GM23338 (cell line): ENCODE data around the gene NEU4. TPM values are rescaled to one million over a fixed set of nuclear protein-coding genes. Genes with fewer than 3 reads are reported as not detected.

Experiments
- CREB1 ChIP-seq: fragments of 250-450 bp; sonication (Bioruptor Pico); IDR thresholded peaks from 2 replicates; pipeline ENCODE4 v1.5.0; 2020; ENCODE audit warnings: low read depth, mild to moderate bottlenecking, moderate library complexity
- EZH2 ChIP-seq: fragments of 200-600 bp; sonication (generic); IDR thresholded peaks from one replicate; pipeline ENCODE4 v1.8.0; 2017; ENCODE audit warnings: antibody characterized with exemption, mild to moderate bottlenecking, low read depth; ENCODE audit not compliant: unreplicated experiment
- EZH2phosphoT487 ChIP-seq: fragments of 200-600 bp; sonication (generic); IDR thresholded peaks from one replicate; pipeline ENCODE4 v1.8.1; 2018; ENCODE audit warnings: antibody characterized with exemption; ENCODE audit not compliant: unreplicated experiment
- JUNB ChIP-seq: IDR thresholded peaks from one replicate; pipeline ENCODE4 v1.6.1; 2016; ENCODE audit warnings: antibody characterized with exemption; ENCODE audit not compliant: unreplicated experiment
- NANOG ChIP-seq: IDR thresholded peaks from 2 replicates; pipeline ENCODE4 v1.6.1; 2016; ENCODE audit warnings: antibody characterized with exemption, borderline replicate concordance
- STAT1 ChIP-seq: IDR thresholded peaks from one replicate; pipeline ENCODE4 v1.6.1; 2016; ENCODE audit warnings: antibody characterized with exemption; ENCODE audit not compliant: unreplicated experiment
- ZNF114 ChIP-seq: fragments of 250-450 bp; sonication (Bioruptor Pico); IDR thresholded peaks from 2 replicates; pipeline ENCODE4 v1.5.0; 2020; ENCODE audit warnings: mild to moderate bottlenecking, moderate library complexity
- ZNF331 ChIP-seq: fragments of 250-450 bp; sonication (Bioruptor Pico); IDR thresholded peaks from 2 replicates; pipeline ENCODE4 v1.5.0; 2020; ENCODE audit warnings: low read depth, mild to moderate bottlenecking, moderate library complexity
- polyA plus RNA-seq: library from polyadenylated mRNA; unstranded; fragments of >200 nt; fragmentation: Nextera tagmentation; extraction: Ambion mirVana; gene quantifications from 2 replicates; pipeline ENCODE4 v1.2.1, GENCODE V29; 2016
- total RNA-seq: library from RNA; depleted of rRNA; stranded (reverse); fragments of >200 nt; shearing (Covaris generic); gene quantifications from 2 replicates; pipeline ENCODE4 v1.2.3, GENCODE V29; 2014
- TF ChIP-seq, protein P1 (sequence below): fragments of 250-450 bp; sonication (Bioruptor Pico); IDR thresholded peaks from 2 replicates; pipeline ENCODE4 v1.5.0; 2020; ENCODE audit warnings: mild to moderate bottlenecking, moderate library complexity
- TF ChIP-seq, protein P2 (sequence below): IDR thresholded peaks from 2 replicates; pipeline ENCODE4 v1.6.1; 2016; ENCODE audit warnings: antibody characterized with exemption

Gene NEU4
- total and polyA plus RNA-seq, 2 experiments from 2014 or later = 0.29 to 1.2 TPM

DNA sequence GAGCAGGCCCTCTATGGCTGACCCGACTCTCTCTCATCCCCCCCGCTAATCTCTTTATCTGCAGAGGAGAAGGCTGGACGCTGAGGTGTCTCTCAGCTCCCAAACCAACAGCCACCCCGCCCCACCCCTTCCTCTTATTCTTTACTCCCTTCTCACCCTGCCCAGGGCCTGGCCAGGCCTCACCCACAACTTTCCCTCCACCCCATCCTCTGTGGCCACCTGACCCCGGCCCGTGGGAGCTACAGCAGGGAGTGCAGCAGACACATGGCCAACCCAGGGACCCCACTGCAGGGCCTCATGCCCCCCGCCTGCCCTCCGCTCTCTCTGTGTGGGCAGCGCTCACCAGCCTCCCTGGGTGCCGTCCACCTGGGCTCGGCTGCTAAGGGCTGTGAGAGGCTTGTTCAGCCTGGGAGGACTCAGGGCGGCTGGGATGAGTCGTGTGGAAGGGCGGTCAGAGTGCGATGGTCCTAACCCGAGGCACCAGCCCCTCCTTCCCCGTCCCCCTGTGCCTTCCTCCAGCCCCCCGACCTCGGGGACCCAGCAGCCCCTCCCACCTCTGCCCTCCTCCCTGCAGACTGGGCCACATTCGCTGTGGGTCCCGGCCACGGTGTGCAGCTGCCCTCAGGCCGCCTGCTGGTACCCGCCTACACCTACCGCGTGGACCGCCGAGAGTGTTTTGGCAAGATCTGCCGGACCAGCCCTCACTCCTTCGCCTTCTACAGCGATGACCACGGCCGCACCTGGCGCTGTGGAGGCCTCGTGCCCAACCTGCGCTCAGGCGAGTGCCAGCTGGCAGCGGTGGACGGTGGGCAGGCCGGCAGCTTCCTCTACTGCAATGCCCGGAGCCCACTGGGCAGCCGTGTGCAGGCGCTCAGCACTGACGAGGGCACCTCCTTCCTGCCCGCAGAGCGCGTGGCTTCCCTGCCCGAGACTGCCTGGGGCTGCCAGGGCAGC, 6.8 kb downstream of the NEU4 start (continued):
- TF ChIP-seq, protein P1, sequence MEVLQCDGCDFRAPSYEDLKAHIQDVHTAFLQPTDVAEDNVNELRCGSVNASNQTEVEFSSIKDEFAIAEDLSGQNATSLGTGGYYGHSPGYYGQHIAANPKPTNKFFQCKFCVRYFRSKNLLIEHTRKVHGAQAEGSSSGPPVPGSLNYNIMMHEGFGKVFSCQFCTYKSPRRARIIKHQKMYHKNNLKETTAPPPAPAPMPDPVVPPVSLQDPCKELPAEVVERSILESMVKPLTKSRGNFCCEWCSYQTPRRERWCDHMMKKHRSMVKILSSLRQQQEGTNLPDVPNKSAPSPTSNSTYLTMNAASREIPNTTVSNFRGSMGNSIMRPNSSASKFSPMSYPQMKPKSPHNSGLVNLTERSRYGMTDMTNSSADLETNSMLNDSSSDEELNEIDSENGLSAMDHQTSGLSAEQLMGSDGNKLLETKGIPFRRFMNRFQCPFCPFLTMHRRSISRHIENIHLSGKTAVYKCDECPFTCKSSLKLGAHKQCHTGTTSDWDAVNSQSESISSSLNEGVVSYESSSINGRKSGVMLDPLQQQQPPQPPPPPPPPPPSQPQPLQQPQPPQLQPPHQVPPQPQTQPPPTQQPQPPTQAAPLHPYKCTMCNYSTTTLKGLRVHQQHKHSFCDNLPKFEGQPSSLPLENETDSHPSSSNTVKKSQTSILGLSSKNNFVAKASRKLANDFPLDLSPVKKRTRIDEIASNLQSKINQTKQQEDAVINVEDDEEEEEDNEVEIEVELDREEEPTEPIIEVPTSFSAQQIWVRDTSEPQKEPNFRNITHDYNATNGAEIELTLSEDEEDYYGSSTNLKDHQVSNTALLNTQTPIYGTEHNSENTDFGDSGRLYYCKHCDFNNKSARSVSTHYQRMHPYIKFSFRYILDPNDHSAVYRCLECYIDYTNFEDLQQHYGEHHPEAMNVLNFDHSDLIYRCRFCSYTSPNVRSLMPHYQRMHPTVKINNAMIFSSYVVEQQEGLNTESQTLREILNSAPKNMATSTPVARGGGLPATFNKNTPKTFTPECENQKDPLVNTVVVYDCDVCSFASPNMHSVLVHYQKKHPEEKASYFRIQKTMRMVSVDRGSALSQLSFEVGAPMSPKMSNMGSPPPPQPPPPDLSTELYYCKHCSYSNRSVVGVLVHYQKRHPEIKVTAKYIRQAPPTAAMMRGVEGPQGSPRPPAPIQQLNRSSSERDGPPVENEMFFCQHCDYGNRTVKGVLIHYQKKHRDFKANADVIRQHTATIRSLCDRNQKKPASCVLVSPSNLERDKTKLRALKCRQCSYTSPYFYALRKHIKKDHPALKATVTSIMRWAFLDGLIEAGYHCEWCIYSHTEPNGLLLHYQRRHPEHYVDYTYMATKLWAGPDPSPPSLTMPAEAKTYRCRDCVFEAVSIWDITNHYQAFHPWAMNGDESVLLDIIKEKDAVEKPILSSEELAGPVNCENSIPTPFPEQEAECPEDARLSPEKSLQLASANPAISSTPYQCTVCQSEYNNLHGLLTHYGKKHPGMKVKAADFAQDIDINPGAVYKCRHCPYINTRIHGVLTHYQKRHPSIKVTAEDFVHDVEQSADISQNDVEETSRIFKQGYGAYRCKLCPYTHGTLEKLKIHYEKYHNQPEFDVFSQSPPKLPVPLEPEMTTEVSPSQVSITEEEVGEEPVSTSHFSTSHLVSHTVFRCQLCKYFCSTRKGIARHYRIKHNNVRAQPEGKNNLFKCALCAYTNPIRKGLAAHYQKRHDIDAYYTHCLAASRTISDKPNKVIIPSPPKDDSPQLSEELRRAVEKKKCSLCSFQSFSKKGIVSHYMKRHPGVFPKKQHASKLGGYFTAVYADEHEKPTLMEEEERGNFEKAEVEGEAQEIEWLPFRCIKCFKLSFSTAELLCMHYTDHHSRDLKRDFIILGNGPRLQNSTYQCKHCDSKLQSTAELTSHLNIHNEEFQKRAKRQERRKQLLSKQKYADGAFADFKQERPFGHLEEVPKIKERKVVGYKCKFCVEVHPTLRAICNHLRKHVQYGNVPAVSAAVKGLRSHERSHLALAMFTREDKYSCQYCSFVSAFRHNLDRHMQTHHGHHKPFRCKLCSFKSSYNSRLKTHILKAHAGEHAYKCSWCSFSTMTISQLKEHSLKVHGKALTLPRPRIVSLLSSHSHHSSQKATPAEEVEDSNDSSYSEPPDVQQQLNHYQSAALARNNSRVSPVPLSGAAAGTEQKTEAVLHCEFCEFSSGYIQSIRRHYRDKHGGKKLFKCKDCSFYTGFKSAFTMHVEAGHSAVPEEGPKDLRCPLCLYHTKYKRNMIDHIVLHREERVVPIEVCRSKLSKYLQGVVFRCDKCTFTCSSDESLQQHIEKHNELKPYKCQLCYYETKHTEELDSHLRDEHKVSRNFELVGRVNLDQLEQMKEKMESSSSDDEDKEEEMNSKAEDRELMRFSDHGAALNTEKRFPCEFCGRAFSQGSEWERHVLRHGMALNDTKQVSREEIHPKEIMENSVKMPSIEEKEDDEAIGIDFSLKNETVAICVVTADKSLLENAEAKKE = no peak
- TF ChIP-seq CREB1 (CRISPR knock-in tag) = no peak
- TF ChIP-seq EZH2 = no peak
- TF ChIP-seq STAT1 = no peak
- TF ChIP-seq ZNF114 (CRISPR knock-in tag) = no peak
- TF ChIP-seq ZNF331 = no peak
- no peak for TF ChIP-seq EZH2phosphoT487
- TF ChIP-seq, protein P2, sequence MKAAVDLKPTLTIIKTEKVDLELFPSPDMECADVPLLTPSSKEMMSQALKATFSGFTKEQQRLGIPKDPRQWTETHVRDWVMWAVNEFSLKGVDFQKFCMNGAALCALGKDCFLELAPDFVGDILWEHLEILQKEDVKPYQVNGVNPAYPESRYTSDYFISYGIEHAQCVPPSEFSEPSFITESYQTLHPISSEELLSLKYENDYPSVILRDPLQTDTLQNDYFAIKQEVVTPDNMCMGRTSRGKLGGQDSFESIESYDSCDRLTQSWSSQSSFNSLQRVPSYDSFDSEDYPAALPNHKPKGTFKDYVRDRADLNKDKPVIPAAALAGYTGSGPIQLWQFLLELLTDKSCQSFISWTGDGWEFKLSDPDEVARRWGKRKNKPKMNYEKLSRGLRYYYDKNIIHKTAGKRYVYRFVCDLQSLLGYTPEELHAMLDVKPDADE = no peak
- no peak for TF ChIP-seq NANOG
- TF ChIP-seq JUNB = no peak
